GM18526 (cell line): ENCODE data around the gene ARMS2.

Experiments
- POLR2A ChIP-seq: IDR thresholded peaks from 3 replicates; pipeline ENCODE4 v1.6.1; 2011; ENCODE audit not compliant: insufficient read length; ENCODE audit errors: extremely low read depth

The ARMS2 gene

DNA sequence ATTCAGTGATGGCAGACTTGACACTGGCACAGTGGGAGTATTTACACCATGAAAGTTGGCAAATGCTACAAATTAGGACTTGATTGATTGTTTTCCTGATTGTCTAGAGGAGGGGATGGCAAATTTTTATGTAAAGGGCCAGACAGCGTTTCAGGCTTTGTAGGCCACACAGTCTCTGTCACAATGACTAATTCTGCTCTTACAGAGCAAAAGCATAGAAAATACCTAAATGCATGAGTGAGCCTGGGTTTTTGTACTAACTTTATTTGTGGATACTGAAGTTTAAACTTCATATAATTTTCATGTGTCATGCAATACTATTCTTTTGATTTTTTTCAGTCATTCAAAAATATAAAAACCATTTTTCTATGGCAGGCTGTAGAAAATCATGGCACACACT is 9.0 kb upstream of the ARMS2 start:
- TF ChIP-seq POLR2A: no peak

DNA sequence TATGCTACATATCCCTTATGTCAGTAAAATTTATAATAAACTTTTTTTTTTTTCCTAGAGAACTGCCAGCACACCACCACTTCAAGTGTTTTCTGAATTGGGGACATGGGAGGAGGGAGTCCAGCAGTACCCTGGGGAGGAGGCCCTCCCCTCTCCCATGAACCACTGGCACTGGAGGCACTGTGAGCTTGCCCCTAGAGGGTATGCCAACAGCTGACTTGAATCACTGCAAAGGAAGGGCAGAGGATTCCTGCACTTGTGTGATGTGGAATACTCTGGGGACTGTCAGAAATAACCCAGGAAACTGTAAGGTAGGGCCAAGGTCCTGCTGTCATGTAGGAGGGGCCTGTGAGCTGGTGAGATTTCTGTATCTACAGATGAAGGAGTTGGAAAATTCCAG is 8.5 kb upstream of the ARMS2 start:
- TF ChIP-seq POLR2A: no peak

- TF ChIP-seq POLR2A: no peak
Observed at GRCh38 chr10:122446668-122447423, 7.6 kb upstream of the ARMS2 start.

DNA sequence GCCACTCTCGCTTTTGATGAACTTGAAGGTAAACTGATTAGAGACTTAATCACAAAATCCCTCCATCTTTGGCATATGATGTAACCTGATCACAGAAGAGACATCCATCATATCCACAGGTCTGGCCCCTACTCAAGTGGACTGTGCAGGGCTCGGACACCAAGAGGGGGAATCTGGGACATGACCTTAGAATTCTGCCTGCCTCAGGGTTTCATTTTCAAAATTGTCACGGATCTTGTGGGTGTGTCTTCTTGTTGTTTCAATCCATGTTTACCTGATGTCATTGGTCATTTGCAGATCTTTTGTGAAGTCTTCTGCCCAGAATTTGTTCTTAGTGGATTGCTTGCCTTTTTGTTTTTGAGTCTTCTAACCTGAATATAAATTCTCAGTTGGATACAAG is 5.9 kb upstream of the ARMS2 start:
- TF ChIP-seq POLR2A: no peak

- TF ChIP-seq POLR2A: no peak
Observed at GRCh38 chr10:122449153-122449552, 5.3 kb upstream of the ARMS2 start.

- no peak for TF ChIP-seq POLR2A
Observed at GRCh38 chr10:122450353-122450990, 4.0 kb upstream of the ARMS2 start.

DNA sequence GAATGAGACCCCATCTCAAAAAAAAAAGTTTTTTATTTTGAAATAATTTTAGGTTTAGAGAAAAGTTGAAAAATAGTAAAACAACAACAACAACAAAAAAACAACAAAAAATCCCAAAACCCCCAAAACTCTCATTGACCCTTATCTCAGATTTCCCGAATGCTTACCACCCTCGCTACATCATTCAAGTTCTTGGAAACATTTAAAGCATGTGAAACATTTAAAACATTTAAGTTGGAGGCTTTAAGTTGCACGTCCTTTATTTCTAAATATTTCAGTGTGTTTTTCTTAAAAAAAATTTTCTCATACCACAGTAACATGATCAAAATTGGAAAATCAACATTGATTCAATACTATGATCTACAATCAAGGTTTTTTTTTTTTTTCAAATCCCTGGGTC is 382 bp upstream of the ARMS2 start:
- no peak for TF ChIP-seq POLR2A

DNA sequence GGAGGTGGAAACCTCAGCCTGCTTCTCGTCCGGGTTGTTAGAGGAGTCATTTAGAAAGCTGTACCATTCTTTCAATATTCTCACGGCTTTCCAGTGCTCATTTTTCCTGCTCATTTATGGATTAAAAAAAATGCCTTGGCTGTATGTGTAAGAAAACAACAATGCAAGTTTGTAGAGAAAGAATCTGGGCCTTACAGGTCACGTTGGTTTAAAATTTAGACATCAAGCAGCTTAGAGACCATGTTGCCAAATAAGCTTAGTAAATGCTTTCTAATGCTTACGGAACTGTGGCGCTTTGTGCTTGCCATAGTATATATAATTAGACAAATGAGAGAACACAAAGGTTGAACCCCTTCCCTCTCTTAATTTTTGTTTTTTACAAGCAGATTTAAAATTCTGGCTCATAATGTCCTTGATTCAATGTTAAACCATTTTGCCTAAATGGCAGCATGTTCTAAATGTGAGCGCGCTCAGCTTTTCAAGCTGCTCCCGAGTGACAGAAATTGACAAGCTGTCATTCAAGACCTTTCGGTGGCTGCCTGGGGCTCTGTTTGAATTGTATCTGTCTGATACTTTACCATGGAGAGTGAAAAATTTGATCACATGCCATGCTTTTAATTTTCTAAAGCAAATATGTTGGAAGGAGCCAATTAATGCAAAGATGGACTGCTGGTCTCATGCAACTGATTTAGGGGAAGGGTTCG is 1.1 kb downstream of the ARMS2 start:
- no peak for TF ChIP-seq POLR2A

DNA sequence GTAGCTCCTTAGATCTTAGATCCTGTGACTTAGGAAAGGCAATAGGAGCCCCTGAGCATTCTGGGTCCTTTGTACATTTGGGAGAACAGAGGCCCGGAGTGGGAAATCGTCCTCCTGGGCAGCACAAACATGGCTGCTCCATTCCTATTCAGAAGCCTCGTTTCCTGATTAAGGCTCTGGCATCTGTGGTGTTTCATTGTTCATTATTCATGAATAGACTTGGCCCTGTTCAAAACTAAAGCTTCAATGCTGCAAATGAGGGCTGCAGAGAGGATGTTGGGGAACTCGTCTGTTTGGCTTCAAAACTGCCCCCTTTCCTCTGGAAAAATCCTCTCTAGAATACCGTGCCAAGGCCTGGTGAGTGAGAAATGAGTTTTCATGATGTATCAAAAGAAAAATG is 3.5 kb downstream of the ARMS2 start:
- no peak for TF ChIP-seq POLR2A

GRCh38 chr10:122458693-122459092 is 4.2 kb downstream of the ARMS2 start:
- TF ChIP-seq POLR2A: no peak

GRCh38 chr10:122459561-122460273 is 5.3 kb downstream of the ARMS2 start:
- TF ChIP-seq POLR2A: no peak

GRCh38 chr10:122460891-122461293 is 6.4 kb downstream of the ARMS2 start:
- TF ChIP-seq POLR2A: no peak

- TF ChIP-seq POLR2A: no peak
Observed at GRCh38 chr10:122461367-122461728, 6.9 kb downstream of the ARMS2 start, which contains the start of gene HTRA1. HTRA1 (plus strand) TSS chr10:122461553; CDS start chr10:122461653, 100 bp downstream.

- no peak for TF ChIP-seq POLR2A
Observed at GRCh38 chr10:122461729-122462532, 7.5 kb downstream of the ARMS2 start.
